Measurements from ENCODE around the gene MORF4L1. TPM values are rescaled to one million over a fixed set of nuclear protein-coding genes. Genes with fewer than 3 reads are reported as not detected.
A peak's percentile ranks its signal among the peaks of the same experiment; 100 is the strongest.

MORF4L1 gene, protein sequence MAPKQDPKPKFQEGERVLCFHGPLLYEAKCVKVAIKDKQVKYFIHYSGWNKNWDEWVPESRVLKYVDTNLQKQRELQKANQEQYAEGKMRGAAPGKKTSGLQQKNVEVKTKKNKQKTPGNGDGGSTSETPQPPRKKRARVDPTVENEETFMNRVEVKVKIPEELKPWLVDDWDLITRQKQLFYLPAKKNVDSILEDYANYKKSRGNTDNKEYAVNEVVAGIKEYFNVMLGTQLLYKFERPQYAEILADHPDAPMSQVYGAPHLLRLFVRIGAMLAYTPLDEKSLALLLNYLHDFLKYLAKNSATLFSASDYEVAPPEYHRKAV
- total RNA-seq: 100 to 1,000 TPM; 149 to 330 (median 235) TPM

DNA sequence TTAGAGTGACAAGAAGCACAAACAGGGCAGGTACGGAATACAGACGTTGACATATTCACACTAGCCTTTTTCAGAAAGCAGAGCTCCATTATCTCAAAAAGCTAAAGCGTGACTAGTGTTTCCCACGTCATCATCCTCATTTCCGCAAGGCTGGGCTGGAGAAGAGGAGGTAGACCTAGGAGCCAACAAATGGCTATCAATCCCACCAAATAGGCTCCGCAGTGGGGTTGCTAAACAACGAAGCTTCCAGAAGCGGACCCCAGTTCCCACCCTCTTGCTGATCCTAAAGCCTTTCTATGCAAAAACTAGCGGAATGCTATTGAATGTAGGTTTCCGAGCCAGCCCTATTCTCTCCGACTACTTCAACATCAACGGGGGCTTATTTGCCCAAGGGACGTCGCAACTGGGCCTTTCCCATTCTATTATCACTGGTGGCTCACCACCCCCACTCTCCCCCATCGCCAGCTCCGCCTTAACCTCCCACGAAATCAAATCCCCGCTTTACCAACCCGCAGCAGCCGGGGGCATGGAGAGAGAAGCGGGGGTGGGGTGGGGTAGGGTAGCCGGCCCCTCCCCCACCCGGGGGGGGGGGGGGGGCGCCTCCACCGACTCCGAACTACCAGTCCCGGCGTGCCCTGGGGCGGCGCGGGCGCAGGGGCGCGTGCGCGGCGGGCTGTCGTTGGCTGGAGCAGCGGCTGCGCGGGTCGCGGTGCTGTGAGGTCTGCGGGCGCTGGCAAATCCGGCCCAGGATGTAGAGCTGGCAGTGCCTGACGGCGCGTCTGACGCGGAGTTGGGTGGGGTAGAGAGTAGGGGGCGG is at the start of gene MORF4L1:
Gene MORF4L1, plus strand, starts transcription at position 736 of the 817 bp plus-strand sequence. CDS start 128 bp downstream, outside the sequence.
- H3K36me3 ChIP-seq: no peaks in the 10 kb centered on the region
- no peaks in the 10 kb centered on the region for H3K27me3 ChIP-seq
- 13 to 40% methylated on average over 6 to 43 of the region's 52 CpGs for WGBS, 2 donors (ENCODE audit: low coverage in 1 of 2)
- H3K27ac ChIP-seq: peak within 1 kb of the TSS; percentile 98 to 100 (median 99)
- H3K4me1 ChIP-seq: peaks cover 0 to 33% (median 29%) of the 10 kb centered on the region in 4 donors
- in situ Hi-C loops (cut with MboI; ENCODE audit: low pct_ligation_motif_present in 1 of 4, low pct_unique_long_range_greater_than_20kb in 1 of 4, low sequenced_read_pairs in 3 of 4) (no loop called here), intact Hi-C loops (cut with DNase I; ENCODE audit: low total_unique reads) (no loop called here)
- DNase-seq: peak; percentile 97
- H3K4me3 ChIP-seq: peak within 1 kb of the TSS; percentile 71 to 97 (median 91)
- no peaks in the 10 kb centered on the region for H3K9me3 ChIP-seq
- peak in 2 of 3 donors; percentile 87 to 89 for TF ChIP-seq POLR2AphosphoS5 (IDR thresholded peaks at IDR 0.05)
- no peak for TF ChIP-seq POLR2A (IDR thresholded peaks at IDR 0.05)

DNA sequence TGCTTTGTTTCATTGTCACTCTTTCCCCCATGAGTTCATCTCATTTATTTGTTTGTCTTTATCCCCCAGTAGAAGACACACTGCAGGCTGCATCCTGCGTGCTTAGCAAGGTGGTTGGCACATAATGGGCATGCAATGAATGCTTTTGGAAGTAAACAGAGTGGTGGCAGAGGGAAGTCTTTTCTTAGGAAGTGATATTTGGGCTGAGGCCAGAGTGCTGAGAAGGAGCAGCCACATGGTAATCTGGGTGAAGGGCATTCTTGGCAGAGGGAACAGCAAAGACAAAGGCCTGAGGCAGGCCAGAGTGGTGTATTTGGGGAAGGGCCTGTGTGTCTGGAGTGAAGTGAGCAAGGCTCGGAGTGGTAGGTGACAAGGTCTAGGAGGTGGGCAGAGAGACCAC is 43.8 kb upstream of the MORF4L1 start:
- no peaks in the 10 kb centered on the region for H3K36me3 ChIP-seq
- no peak overlapping the region for H3K27ac ChIP-seq
- no peaks in the 10 kb centered on the region for H3K9me3 ChIP-seq
- peaks cover 0 to 4% (median 0%) of the 10 kb centered on the region in 4 donors for H3K4me1 ChIP-seq
- DNase-seq: no peak
- peak in 1 of 3 donors; percentile 26 for TF ChIP-seq POLR2AphosphoS5 (IDR thresholded peaks at IDR 0.05)
- no peak for TF ChIP-seq EP300 (IDR thresholded peaks at IDR 0.05; ENCODE audit: low read depth)
- peaks cover 7% of the 10 kb centered on the region for H3K27me3 ChIP-seq
- intact Hi-C loops (cut with DNase I; ENCODE audit: low total_unique reads): no loop called here
- 79 to 100% methylated on average over 1 to 2 of the region's 2 CpGs for WGBS, 2 donors (ENCODE audit: low coverage in 1 of 2)
- H3K4me3 ChIP-seq: no peak overlapping the region
- in situ Hi-C loops (cut with MboI; ENCODE audit: low pct_ligation_motif_present in 1 of 4, low pct_unique_long_range_greater_than_20kb in 1 of 4, low sequenced_read_pairs in 3 of 4): no loop called here

- 75% methylated on average over 10 of the region's 52 CpGs; no CpG with 5 or more reads in 1 of the 2 donors for WGBS, 2 donors (ENCODE audit: low coverage in 1 of 2)
- Histone ChIP-seq H3K4me3 (peak overlapping the region in 2 of 4 donors; percentile 1 to 18), H3K27ac (no peak overlapping the region), H3K36me3 (no peaks in the 10 kb centered on the region), H3K27me3 (peaks cover 7% of the 10 kb centered on the region), H3K9me3 (no peaks in the 10 kb centered on the region), H3K4me1 (no peaks in the 10 kb centered on the region)
- in situ Hi-C loops (cut with MboI; ENCODE audit: low pct_ligation_motif_present in 1 of 4, low pct_unique_long_range_greater_than_20kb in 1 of 4, low sequenced_read_pairs in 3 of 4): no loop called here
- DNase-seq: no peak
- TF ChIP-seq, protein P1, sequence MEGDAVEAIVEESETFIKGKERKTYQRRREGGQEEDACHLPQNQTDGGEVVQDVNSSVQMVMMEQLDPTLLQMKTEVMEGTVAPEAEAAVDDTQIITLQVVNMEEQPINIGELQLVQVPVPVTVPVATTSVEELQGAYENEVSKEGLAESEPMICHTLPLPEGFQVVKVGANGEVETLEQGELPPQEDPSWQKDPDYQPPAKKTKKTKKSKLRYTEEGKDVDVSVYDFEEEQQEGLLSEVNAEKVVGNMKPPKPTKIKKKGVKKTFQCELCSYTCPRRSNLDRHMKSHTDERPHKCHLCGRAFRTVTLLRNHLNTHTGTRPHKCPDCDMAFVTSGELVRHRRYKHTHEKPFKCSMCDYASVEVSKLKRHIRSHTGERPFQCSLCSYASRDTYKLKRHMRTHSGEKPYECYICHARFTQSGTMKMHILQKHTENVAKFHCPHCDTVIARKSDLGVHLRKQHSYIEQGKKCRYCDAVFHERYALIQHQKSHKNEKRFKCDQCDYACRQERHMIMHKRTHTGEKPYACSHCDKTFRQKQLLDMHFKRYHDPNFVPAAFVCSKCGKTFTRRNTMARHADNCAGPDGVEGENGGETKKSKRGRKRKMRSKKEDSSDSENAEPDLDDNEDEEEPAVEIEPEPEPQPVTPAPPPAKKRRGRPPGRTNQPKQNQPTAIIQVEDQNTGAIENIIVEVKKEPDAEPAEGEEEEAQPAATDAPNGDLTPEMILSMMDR (IDR thresholded peaks at IDR 0.05): no peak
- no peak for TF ChIP-seq EP300 (IDR thresholded peaks at IDR 0.05; ENCODE audit: low read depth)
- no peak for TF ChIP-seq POLR2AphosphoS5 (IDR thresholded peaks at IDR 0.05)
- no peak for TF ChIP-seq POLR2A (IDR thresholded peaks at IDR 0.05)
- intact Hi-C loops (cut with DNase I; ENCODE audit: low total_unique reads): no loop called here
These were observed 42.0 kb upstream of the MORF4L1 start for GRCh38 chr15:78830514-78831228.

GRCh38 chr15:78831229-78832207 is 41.2 kb upstream of the MORF4L1 start:
- Histone ChIP-seq H3K27ac (no peak overlapping the region), H3K36me3 (no peaks in the 10 kb centered on the region), H3K9me3 (no peaks in the 10 kb centered on the region), H3K27me3 (peaks cover 7% of the 10 kb centered on the region), H3K4me1 (no peaks in the 10 kb centered on the region), H3K4me3 (peak overlapping the region in 1 of 4 donors; percentile 18)
- TF ChIP-seq POLR2AphosphoS5 (IDR thresholded peaks at IDR 0.05): no peak
- TF ChIP-seq, protein P1 (IDR thresholded peaks at IDR 0.05): no peak
- TF ChIP-seq POLR2A (IDR thresholded peaks at IDR 0.05): no peak
- TF ChIP-seq EP300 (IDR thresholded peaks at IDR 0.05; ENCODE audit: low read depth): no peak
- intact Hi-C loops (cut with DNase I; ENCODE audit: low total_unique reads) (no loop called here), in situ Hi-C loops (cut with MboI; ENCODE audit: low pct_ligation_motif_present in 1 of 4, low pct_unique_long_range_greater_than_20kb in 1 of 4, low sequenced_read_pairs in 3 of 4) (no loop called here)
- no peak for DNase-seq
- 88% methylated on average over 68 of the region's 73 CpGs; no CpG with 5 or more reads in 1 of the 2 donors for WGBS, 2 donors (ENCODE audit: low coverage in 1 of 2)
